Stimulated activated CD8-positive, alpha-beta memory T cell treated with anti-CD3 and anti-CD28 coated beads, Interleukin-12 subunit alpha, Interleukin-12 subunit beta, amount 100 ng/mL, for 24 hours (primary cell): ENCODE measurements around the gene MTFMT.
"Not testable (repeated sequence)": the region's sequence is repeated elsewhere in the genome, so short reads cannot be mapped to it uniquely, and the experiment has no call there.

Source experiments
- DNase-seq: peaks from one replicate; pipeline ENCODE4 v3.0.0-alpha.2; 2020; ENCODE audit errors: extremely low read depth

Gene MTFMT

GRCh38 chr15:65028921-65029735, at the start of gene MTFMT:
MTFMT (minus strand) TSS chr15:65029639; CDS start chr15:65029613, 26 bp downstream.
- peak; percentile 87 for DNase-seq

GRCh38 chr15:65077981-65078352, 48.5 kb upstream of the MTFMT start:
- DNase-seq = peak; percentile 15

- DNase-seq = no peak
These were observed 48.0 kb upstream of the MTFMT start for GRCh38 chr15:65077291-65077980.

GRCh38 chr15:65076486-65077290, 47.2 kb upstream of the MTFMT start, which contains the start of gene KBTBD13:
KBTBD13 (plus strand) TSS chr15:65076746; CDS start chr15:65076816, 70 bp downstream.
- DNase-seq = no peak

GRCh38 chr15:65075607-65076395, 46.4 kb upstream of the MTFMT start:
- not testable (repeated sequence) for DNase-seq

GRCh38 chr15:65074946-65075345, 45.5 kb upstream of the MTFMT start:
- DNase-seq = not testable (repeated sequence)

GRCh38 chr15:65072617-65073016, 43.2 kb upstream of the MTFMT start:
- no peak for DNase-seq

- DNase-seq = no peak
These were observed 42.6 kb upstream of the MTFMT start for GRCh38 chr15:65072027-65072426.

GRCh38 chr15:65071381-65071811, 42.0 kb upstream of the MTFMT start:
- DNase-seq = no peak

GRCh38 chr15:65069779-65070546, 40.5 kb upstream of the MTFMT start:
- no peak for DNase-seq

- DNase-seq = no peak
These were observed 39.7 kb upstream of the MTFMT start for GRCh38 chr15:65069179-65069578.

- DNase-seq = no peak
These were observed 39.0 kb upstream of the MTFMT start for GRCh38 chr15:65068403-65068788.

- no peak for DNase-seq
These were observed 38.4 kb upstream of the MTFMT start, which contains the start of gene RASL12 for GRCh38 chr15:65067645-65068402. RASL12 (minus strand) TSS chr15:65067991; CDS start chr15:65067835, 156 bp downstream.

GRCh38 chr15:65067317-65067644, 37.8 kb upstream of the MTFMT start:
- DNase-seq = no peak

- DNase-seq = no peak
These were observed 37.3 kb upstream of the MTFMT start for GRCh38 chr15:65066635-65067316.

GRCh38 chr15:65066001-65066634, 36.7 kb upstream of the MTFMT start:
- DNase-seq = no peak

- no peak for DNase-seq
These were observed 33.3 kb upstream of the MTFMT start for GRCh38 chr15:65062726-65063125.

- DNase-seq = no peak
These were observed 32.6 kb upstream of the MTFMT start for GRCh38 chr15:65062061-65062460.
